ENCODE results near the gene RYR1.

RYR1 gene

DNA sequence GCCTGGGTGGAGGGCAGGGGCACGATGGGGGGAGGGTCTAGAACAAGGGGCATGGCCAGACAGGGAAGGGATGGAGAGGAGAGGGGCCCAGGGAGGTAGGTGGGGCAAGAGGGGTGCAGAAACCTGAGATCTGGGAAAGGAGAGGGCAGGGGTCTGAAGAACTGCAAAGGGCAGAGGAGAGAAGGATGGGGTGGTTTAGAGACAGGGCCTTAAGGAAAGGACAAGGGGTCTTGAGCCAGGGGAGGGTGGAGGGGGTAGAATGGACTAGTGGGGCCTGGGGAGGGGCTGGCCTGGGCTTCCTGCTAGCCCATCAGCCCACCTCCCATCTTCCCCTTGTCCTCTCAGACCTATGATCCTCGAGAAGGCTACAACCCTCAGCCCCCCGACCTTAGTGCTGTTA lies 72.5 kb downstream of the RYR1 start:
- TF ChIP-seq, protein P1, sequence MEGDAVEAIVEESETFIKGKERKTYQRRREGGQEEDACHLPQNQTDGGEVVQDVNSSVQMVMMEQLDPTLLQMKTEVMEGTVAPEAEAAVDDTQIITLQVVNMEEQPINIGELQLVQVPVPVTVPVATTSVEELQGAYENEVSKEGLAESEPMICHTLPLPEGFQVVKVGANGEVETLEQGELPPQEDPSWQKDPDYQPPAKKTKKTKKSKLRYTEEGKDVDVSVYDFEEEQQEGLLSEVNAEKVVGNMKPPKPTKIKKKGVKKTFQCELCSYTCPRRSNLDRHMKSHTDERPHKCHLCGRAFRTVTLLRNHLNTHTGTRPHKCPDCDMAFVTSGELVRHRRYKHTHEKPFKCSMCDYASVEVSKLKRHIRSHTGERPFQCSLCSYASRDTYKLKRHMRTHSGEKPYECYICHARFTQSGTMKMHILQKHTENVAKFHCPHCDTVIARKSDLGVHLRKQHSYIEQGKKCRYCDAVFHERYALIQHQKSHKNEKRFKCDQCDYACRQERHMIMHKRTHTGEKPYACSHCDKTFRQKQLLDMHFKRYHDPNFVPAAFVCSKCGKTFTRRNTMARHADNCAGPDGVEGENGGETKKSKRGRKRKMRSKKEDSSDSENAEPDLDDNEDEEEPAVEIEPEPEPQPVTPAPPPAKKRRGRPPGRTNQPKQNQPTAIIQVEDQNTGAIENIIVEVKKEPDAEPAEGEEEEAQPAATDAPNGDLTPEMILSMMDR (conservative IDR thresholded peaks at IDR 0.05): no peak
- no peak for TF ChIP-seq ZFX (IDR thresholded peaks at IDR 0.05)
- H3K27ac ChIP-seq: no peak overlapping the region

DNA sequence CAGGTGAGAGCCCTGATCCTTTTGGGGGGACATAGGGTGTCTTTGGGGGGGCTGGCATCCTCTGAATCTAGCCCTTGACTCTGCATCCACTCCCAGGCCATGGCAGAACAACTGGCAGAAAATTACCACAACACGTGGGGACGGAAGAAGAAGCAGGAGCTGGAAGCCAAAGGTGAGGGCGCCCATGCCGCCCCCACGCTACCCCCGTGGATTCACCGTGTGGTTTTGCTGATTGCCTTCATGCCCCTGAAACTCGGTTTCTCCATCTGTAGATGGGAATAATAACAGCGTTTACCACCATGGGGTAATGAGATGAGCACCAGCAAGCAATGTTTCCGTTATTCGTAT lies 72.9 kb downstream of the RYR1 start:
- peak overlapping the region; percentile 15; the same call in 1 of the 2 replicates for H3K27ac ChIP-seq
- TF ChIP-seq ZFX (IDR thresholded peaks at IDR 0.05): no peak
- TF ChIP-seq, protein P1 (conservative IDR thresholded peaks at IDR 0.05): no peak

DNA sequence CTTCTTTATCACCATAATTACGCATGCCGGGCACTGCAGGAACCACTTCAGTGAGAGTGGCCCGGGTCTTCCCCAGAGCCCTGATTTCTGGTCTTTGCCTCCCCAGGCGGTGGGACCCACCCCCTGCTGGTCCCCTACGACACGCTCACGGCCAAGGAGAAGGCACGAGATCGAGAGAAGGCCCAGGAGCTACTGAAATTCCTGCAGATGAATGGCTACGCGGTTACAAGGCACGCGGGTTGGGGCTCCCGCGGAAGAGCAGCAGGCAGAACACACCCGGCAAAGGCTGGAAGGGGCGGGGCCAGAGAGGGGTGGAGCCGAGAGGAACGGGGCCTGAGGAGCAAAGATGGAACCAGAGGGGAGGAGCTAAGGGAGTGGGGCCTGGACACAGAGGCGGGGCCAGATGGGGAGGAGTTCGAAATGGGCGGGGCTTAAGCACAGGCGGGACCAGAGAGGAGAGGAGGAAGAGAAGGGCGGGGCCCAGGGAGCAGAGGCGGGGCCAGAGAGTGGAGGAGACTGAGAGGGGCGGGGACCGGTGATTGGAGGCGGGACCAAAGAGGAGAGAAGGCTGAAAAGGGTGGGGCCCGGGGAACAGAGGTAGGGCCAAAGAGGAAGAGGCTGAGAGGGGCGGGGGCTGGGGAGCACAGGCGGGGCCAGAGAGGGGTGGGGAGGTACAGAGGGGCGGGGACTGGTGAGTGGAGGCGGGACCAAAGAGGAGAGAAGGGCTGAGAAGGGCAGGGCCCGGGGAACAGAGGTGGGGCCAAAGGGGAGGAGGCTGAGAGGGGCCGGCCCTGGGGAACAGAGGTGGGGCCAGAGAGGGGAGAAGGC lies 73.4 kb downstream of the RYR1 start:
- H3K27ac ChIP-seq: peak overlapping the region; percentile 15; the same call in 1 of the 2 replicates
- no peak for TF ChIP-seq ZFX (IDR thresholded peaks at IDR 0.05)
- TF ChIP-seq, protein P1 (conservative IDR thresholded peaks at IDR 0.05): no peak

DNA sequence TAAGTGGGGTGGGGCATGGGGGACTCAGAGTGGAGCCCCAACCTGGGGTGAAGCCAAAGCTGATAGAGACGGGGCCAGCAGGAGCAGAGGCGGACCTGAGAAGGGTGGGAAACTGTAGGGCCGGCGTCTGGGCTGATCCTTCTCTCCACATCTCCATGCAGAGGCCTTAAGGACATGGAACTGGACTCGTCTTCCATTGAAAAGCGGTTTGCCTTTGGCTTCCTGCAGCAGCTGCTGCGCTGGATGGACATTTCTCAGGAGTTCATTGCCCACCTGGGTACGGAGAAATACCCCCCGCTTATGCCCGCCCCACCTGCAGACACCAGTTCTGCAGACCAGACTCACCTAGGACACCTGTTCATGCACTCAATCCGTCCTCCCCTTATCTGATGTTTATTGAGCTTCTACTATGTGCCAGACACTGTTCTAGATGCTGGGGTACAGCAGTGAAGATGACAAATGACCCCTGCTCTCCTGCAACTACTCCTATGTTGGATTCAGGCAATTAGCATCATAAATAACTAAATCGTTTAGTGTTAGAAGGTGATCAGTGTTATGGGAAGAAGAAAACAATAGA lies 74.1 kb downstream of the RYR1 start:
- no peak for TF ChIP-seq ZFX (IDR thresholded peaks at IDR 0.05)
- TF ChIP-seq, protein P1 (conservative IDR thresholded peaks at IDR 0.05): no peak
- H3K27ac ChIP-seq: no peak overlapping the region

DNA sequence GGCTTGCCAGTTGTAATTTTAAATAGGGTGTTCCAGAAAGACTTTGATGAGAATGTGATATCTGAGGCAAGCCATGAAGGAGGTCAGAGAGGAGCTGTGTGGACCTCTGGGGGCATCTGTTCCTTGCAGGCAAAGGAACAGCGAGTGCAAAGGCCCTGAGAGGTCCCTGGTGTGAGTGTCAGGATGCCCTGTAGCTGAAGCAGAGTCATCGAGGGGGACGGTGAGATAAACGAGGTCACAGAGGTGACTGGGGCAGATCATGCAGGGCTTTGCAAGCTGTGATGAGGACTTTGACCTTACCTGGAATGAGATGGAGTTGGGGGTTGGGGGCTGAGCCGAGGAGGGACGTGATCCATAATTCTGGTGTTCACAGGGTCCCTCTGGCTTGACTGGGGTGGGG lies 75.0 kb downstream of the RYR1 start:
- H3K27ac ChIP-seq: no peak overlapping the region
- TF ChIP-seq, protein P1 (conservative IDR thresholded peaks at IDR 0.05): no peak
- TF ChIP-seq ZFX (IDR thresholded peaks at IDR 0.05): no peak

DNA sequence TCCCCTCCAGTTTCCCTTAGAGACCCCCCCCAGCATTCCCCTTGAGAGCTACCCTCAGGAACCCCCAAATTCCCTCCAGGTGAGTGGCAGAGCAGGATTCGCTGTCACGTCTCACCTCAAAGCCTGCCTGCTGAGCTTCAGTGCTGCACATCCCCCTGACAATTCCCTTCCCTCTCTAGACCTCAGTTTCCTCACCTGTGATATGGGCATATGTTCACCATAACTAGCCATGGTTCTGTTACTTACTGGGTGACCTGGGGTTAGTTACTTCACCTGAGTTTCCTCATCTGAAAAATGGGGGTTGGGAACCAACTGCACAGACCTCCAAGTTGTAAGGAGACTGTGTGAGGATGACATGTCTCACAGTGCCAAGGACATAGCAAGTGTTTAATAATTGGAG lies 75.5 kb downstream of the RYR1 start:
- TF ChIP-seq, protein P1 (conservative IDR thresholded peaks at IDR 0.05): no peak
- TF ChIP-seq ZFX (IDR thresholded peaks at IDR 0.05): no peak
- H3K27ac ChIP-seq: no peak overlapping the region

DNA sequence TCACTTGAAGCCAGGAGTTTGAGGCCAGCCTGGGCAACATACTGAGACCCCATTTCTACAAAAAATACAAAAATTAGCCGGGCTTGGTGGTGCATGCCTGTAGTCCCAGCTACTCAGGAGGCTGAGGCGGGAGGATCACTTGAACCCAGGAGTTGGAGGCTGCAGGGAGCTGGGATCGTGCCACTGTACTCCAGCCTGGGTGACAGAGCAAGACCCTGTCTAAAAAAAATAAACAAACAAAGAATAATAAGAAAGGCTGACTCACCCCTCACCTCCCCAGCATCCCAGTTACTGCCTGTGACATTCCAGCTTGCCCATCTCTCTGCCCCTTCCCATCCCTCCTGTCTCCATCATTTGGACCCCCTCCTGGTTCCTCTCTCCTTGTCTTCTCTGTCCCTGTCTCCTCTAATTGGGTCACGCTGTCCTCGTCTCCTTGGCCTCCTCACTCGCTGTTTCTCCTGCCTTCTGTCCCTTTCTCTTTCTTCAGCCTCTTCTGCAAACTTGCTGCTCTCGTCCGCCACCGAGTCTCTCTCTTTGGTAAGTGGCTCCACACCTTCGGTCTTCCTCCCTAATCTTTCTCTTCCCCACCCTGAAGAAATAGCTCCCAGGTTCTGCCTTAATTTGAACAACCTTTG lies 77.7 kb downstream of the RYR1 start:
- no peak overlapping the region for H3K27ac ChIP-seq
- TF ChIP-seq, protein P1 (conservative IDR thresholded peaks at IDR 0.05): no peak
- TF ChIP-seq ZFX (IDR thresholded peaks at IDR 0.05): no peak

All from C4-2B (cell line).